Small intestine (tissue), 7 donors: ENCODE results near the gene TNS3. TPM values are rescaled to one million over a fixed set of nuclear protein-coding genes. Genes with fewer than 3 reads are reported as not detected.
A peak's percentile ranks its signal among the peaks of the same experiment; 100 is the strongest.

Experiments
- DNase-seq, 2 donors: peaks; one replicate each; pipeline versions ENCODE4 v3.0.0 to v3.0.0-alpha.2; 2013
- FAIRE-seq: peaks from 2 replicates; lab custom pipeline; 2012; peaks lifted over from hg19 to GRCh38; lab: Jason Lieb, UNC
- H3K27ac ChIP-seq, 3 donors: one replicate each; pipeline ENCODE4 v1.5.1; 2013; ENCODE audit warnings: low read length in 2 of 3, mild to moderate bottlenecking in 2 of 3, control low read depth in 1 of 3, inconsistent platforms in 1 of 3, low read depth in 1 of 3, moderate library complexity in 1 of 3
- H3K27me3 ChIP-seq, 3 donors: one replicate each; pipeline ENCODE4 v1.6.1; 2013; ENCODE audit warnings: low read length in 3 of 3, inconsistent platforms in 1 of 3; ENCODE audit not compliant: control insufficient read depth in 3 of 3, insufficient read depth in 3 of 3
- H3K36me3 ChIP-seq, 3 donors: one replicate each; pipeline ENCODE4 v1.6.1; 2013; ENCODE audit warnings: low read length in 3 of 3, inconsistent platforms in 1 of 3, low read depth in 1 of 3, mild to moderate bottlenecking in 1 of 3, moderate library complexity in 1 of 3; ENCODE audit not compliant: control insufficient read depth in 3 of 3, insufficient read depth in 2 of 3
- H3K4me1 ChIP-seq, 3 donors: one replicate each; pipeline ENCODE4 v1.6.1; 2013; ENCODE audit warnings: low read length in 2 of 3, inconsistent platforms in 1 of 3, low read depth in 1 of 3, mild to moderate bottlenecking in 1 of 3, moderate library complexity in 1 of 3; ENCODE audit not compliant: control insufficient read depth in 3 of 3, insufficient read depth in 2 of 3
- H3K4me3 ChIP-seq, 3 donors: one replicate each; pipeline ENCODE4 v1.5.1; 2013; ENCODE audit warnings: low read length in 3 of 3, control low read depth in 1 of 3, inconsistent platforms in 1 of 3, low read depth in 1 of 3, mild to moderate bottlenecking in 1 of 3, moderate library complexity in 1 of 3
- H3K9me3 ChIP-seq, 2 donors: one replicate each; pipeline ENCODE4 v1.6.1; 2013; ENCODE audit warnings: low read depth in 1 of 2, low read length in 1 of 2; ENCODE audit not compliant: control insufficient read depth in 2 of 2, insufficient read depth in 1 of 2
- WGBS, 3 donors: extraction: QIAGEN DNeasy Blood & Tissue Kit; methylation state at CpG; one replicate each; pipeline ENCODE4 v1.1.7; 2013; 5-methylcytosine and 5-hydroxymethylcytosine counted together
- polyA plus RNA-seq, 4 donors: library from polyadenylated mRNA; stranded (reverse) in 3 of 4; unstranded in 1 of 4; fragments of 200-250 nt in 3 of 4; fragments of 120-200 nt in 1 of 4; gene quantifications; one replicate each; pipeline versions ENCODE4 v1.2.1 to v1.2.3, GENCODE V29; 2013
- donor health status: healthy with polysubstance abuse.
- donor health status: control.
- donor health status: control.
- donor health status: Bipolar disorder and iron deficiency.
- donor health status: healthy.

Gene TNS3
- polyA plus RNA-seq, 4 donors = 17.2 to 67.1 (median 27.3) TPM

GRCh38 chr7:47488969-47489342, 93.0 kb downstream of the TNS3 start:
- H3K36me3 ChIP-seq = peaks cover 0 to 54% (median 0%) of the 10 kb centered on the region in 3 donors
- peaks cover 0 to 4% of the 10 kb centered on the region in 2 donors for H3K9me3 ChIP-seq
- peaks cover 5 to 64% (median 14%) of the 10 kb centered on the region in 3 donors for H3K4me1 ChIP-seq
- 73 to 87% (median 83%) methylated on average over 8 of the region's 8 CpGs for WGBS, 3 donors
- DNase-seq (no peak), FAIRE-seq (no peak)
- H3K27ac ChIP-seq = peak overlapping the region in 2 of 3 donors; percentile 3 to 64
- H3K4me3 ChIP-seq = no peak overlapping the region
- no peaks in the 10 kb centered on the region for H3K27me3 ChIP-seq

- WGBS, 3 donors = 57 to 75% (median 62%) methylated on average over 12 of the region's 12 CpGs
- Histone ChIP-seq H3K27ac (peak overlapping the region; percentile 38 to 64 (median 50)), H3K9me3 (peaks cover 0 to 4% of the 10 kb centered on the region in 2 donors), H3K4me3 (no peak overlapping the region), H3K27me3 (no peaks in the 10 kb centered on the region), H3K4me1 (peaks cover 5 to 67% (median 13%) of the 10 kb centered on the region in 3 donors), H3K36me3 (peaks cover 0 to 59% (median 0%) of the 10 kb centered on the region in 3 donors)
- peak in 1 of 2 donors; percentile 51 for DNase-seq
- no peak for FAIRE-seq
These were observed 93.5 kb downstream of the TNS3 start for GRCh38 chr7:47488201-47488968.

- Histone ChIP-seq H3K27me3 (no peaks in the 10 kb centered on the region), H3K9me3 (peaks cover 0 to 4% of the 10 kb centered on the region in 2 donors), H3K36me3 (peaks cover 0 to 45% (median 0%) of the 10 kb centered on the region in 3 donors), H3K4me1 (peaks cover 9 to 80% (median 21%) of the 10 kb centered on the region in 3 donors), H3K4me3 (no peak overlapping the region), H3K27ac (peak overlapping the region; percentile 53 to 75 (median 72))
- DNase-seq (peak; percentile 97 to 98), FAIRE-seq (no peak)
- 39 to 63% (median 47%) methylated on average over 9 of the region's 9 CpGs for WGBS, 3 donors
These were observed 96.1 kb downstream of the TNS3 start for GRCh38 chr7:47485640-47486435.

GRCh38 chr7:47484923-47485639, 96.8 kb downstream of the TNS3 start:
- Histone ChIP-seq H3K4me1 (peaks cover 9 to 87% (median 21%) of the 10 kb centered on the region in 3 donors), H3K9me3 (peaks cover 0 to 4% of the 10 kb centered on the region in 2 donors), H3K27ac (peak overlapping the region; percentile 53 to 75 (median 72)), H3K27me3 (no peaks in the 10 kb centered on the region), H3K4me3 (no peak overlapping the region), H3K36me3 (peaks cover 0 to 46% (median 0%) of the 10 kb centered on the region in 3 donors)
- WGBS, 3 donors = 53 to 75% (median 54%) methylated on average over 17 of the region's 17 CpGs
- no peak for FAIRE-seq
- no peak for DNase-seq

GRCh38 chr7:47484457-47484856, 97.5 kb downstream of the TNS3 start:
- H3K4me3 ChIP-seq = no peak overlapping the region
- H3K27me3 ChIP-seq = no peaks in the 10 kb centered on the region
- peaks cover 9 to 89% (median 21%) of the 10 kb centered on the region in 3 donors for H3K4me1 ChIP-seq
- peaks cover 0 to 48% (median 0%) of the 10 kb centered on the region in 3 donors for H3K36me3 ChIP-seq
- FAIRE-seq (no peak), DNase-seq (no peak)
- H3K27ac ChIP-seq = peak overlapping the region in 1 of 3 donors; percentile 72
- 88 to 89% (median 89%) methylated on average over 7 of the region's 7 CpGs for WGBS, 3 donors
- H3K9me3 ChIP-seq = peaks cover 0 to 4% of the 10 kb centered on the region in 2 donors

GRCh38 chr7:47483604-47484273, 98.2 kb downstream of the TNS3 start:
- Histone ChIP-seq H3K27ac (peak overlapping the region in 2 of 3 donors; percentile 15 to 72), H3K27me3 (no peaks in the 10 kb centered on the region), H3K4me1 (peaks cover 9 to 92% (median 15%) of the 10 kb centered on the region in 3 donors), H3K36me3 (peaks cover 0 to 52% (median 0%) of the 10 kb centered on the region in 3 donors), H3K4me3 (no peak overlapping the region), H3K9me3 (peaks cover 0 to 4% of the 10 kb centered on the region in 2 donors)
- no peak for FAIRE-seq
- 87 to 94% (median 88%) methylated on average over 16 of the region's 16 CpGs for WGBS, 3 donors
- DNase-seq = no peak

GRCh38 chr7:47482013-47482875, 99.7 kb downstream of the TNS3 start:
- peak overlapping the region; percentile 83 to 86 (median 83) for H3K27ac ChIP-seq
- no peaks in the 10 kb centered on the region for H3K27me3 ChIP-seq
- H3K4me3 ChIP-seq = no peak overlapping the region
- FAIRE-seq = no peak
- peaks cover 7 to 88% (median 8%) of the 10 kb centered on the region in 3 donors for H3K4me1 ChIP-seq
- peaks cover 0 to 4% of the 10 kb centered on the region in 2 donors for H3K9me3 ChIP-seq
- peaks cover 0 to 55% (median 0%) of the 10 kb centered on the region in 3 donors for H3K36me3 ChIP-seq
- WGBS, 3 donors = 24 to 40% (median 26%) methylated on average over 15 of the region's 15 CpGs
- DNase-seq = peak; percentile 82 to 83
